CD4-positive, alpha-beta T cell treated with Interleukin-12 subunit alpha and Interleukin-12 subunit beta, for 1 hour (primary cell): Measurements from ENCODE around the gene HMGXB4.
"Not testable (repeated sequence)": the region's sequence is repeated elsewhere in the genome, so short reads cannot be mapped to it uniquely, and the experiment has no call there.

ENCODE experiments used
- DNase-seq: peaks from one replicate; pipeline ENCODE4 v3.0.0-alpha.2; 2020

HMGXB4 gene, protein sequence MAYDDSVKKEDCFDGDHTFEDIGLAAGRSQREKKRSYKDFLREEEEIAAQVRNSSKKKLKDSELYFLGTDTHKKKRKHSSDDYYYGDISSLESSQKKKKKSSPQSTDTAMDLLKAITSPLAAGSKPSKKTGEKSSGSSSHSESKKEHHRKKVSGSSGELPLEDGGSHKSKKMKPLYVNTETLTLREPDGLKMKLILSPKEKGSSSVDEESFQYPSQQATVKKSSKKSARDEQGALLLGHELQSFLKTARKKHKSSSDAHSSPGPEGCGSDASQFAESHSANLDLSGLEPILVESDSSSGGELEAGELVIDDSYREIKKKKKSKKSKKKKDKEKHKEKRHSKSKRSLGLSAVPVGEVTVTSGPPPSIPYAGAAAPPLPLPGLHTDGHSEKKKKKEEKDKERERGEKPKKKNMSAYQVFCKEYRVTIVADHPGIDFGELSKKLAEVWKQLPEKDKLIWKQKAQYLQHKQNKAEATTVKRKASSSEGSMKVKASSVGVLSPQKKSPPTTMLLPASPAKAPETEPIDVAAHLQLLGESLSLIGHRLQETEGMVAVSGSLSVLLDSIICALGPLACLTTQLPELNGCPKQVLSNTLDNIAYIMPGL

GRCh38 chr22:35257321-35258190 is at the start of gene HMGXB4:
Gene HMGXB4 (plus strand): TSS chr22:35257493. CDS start chr22:35262391, 4,898 bp downstream.
- DNase-seq: peak; percentile 91

DNA sequence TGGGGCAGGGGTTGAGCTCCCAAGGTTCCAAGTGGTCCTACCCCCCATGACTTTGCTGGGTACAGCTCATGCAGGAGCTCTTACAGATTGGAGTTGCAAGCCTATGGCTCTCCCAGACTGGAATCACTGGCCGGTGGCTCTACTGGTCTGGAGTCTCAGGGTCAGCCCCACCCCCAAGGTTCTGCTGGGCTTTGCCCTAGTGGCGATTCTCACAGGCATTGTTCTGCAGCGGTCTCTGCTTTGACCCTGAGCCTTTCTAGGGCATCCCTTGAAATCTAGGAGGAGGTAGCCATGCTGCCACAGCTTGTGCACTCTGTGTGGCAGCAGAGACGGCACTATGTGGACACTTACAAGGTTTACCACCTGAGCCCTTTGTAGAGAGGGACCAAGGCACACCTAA is 49.3 kb upstream of the HMGXB4 start:
- DNase-seq: no peak

DNA sequence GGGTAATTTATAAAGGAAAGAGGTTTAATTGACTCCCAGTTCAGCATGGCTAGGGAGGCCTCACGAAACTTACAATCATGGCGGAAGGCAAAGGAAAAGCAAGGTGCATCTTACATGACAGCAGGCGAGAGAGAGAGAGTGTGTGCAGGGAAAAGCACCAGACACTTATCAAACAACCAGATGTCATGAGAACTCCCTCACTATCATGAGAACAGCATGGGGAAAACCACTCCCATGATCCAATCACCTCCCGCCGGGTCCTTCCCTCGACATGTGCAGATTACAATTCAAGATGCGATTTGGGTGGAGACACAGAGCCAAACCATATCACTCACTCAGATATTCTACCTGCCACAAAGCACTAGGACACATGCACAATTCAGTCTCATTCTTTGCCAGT is 48.1 kb upstream of the HMGXB4 start:
- no peak for DNase-seq

- no peak for DNase-seq
Measured at GRCh38 chr22:35212009-35212408, 45.3 kb upstream of the HMGXB4 start.

- no peak for DNase-seq
Measured at GRCh38 chr22:35212996-35213395, 44.3 kb upstream of the HMGXB4 start.

DNA sequence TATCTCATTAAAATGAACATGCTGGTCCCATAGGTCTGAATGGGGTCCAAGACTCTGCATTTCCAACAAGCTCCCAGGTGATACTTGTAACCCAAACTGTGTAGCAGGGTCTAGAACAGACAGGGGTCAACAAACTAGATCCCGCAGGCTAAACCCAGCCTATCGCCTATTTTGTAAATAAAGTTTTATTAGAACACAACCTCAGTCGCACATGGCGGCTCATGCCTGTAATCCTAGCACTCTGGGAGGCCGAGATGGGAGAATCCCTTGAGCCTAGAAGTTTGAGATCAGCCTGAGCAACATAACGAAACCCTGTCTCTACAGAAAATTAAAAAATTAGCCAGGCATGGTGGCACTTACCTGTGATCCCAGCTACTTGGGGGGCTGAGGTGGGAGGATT is 42.3 kb upstream of the HMGXB4 start:
- DNase-seq: no peak

- DNase-seq: no peak
Measured at GRCh38 chr22:35215993-35216392, 41.3 kb upstream of the HMGXB4 start.

DNA sequence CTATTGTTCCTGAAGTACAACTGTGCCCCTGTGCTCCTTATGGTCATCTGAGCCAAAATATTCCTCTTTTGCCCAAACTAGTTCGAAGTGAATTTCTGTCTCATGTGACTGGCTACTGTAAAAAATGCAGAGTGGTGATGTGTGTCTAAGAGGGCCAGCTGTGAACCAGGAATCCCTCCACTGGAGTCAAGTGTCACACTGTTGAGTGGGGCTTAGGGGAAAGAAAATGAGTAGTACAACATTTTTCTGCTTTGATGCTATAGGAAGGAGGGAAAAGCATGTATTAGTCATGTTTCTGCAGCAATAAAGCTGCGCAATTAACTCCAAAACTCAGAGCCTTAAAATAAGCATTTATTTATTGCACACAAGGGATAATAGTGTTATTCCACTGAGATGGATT is 39.8 kb upstream of the HMGXB4 start:
- DNase-seq: no peak

- no peak for DNase-seq
Measured at GRCh38 chr22:35218079-35218478, 39.2 kb upstream of the HMGXB4 start.

- DNase-seq: no peak
Measured at GRCh38 chr22:35219012-35219411, 38.3 kb upstream of the HMGXB4 start.

GRCh38 chr22:35220221-35220620 is 37.1 kb upstream of the HMGXB4 start:
- DNase-seq: no peak

DNA sequence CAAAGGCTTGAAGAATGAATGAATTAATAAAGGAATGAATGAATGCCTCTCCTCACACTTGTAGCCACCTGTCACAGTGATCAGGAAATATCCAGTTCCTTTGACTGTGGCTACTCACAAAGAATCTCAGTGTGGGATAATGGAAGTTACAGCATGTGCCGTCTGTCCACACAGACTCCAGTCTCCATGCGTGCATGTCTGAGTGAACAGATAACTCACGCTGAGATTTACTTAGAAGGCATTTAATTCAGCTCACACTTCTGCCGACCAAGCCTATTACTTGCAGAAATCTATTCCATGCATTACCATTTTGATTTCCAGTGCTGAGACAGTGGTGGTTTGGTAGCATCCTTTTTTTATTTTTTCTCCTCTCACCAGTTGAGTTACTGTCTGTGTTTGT is 32.3 kb upstream of the HMGXB4 start:
- DNase-seq: no peak

- no peak for DNase-seq
Measured at GRCh38 chr22:35226958-35227647, 30.2 kb upstream of the HMGXB4 start.

GRCh38 chr22:35229865-35230264 is 27.4 kb upstream of the HMGXB4 start:
- DNase-seq: no peak

GRCh38 chr22:35230417-35230816 is 26.9 kb upstream of the HMGXB4 start:
- no peak for DNase-seq

GRCh38 chr22:35230839-35231584 is 26.3 kb upstream of the HMGXB4 start:
- peak; percentile 3 for DNase-seq

DNA sequence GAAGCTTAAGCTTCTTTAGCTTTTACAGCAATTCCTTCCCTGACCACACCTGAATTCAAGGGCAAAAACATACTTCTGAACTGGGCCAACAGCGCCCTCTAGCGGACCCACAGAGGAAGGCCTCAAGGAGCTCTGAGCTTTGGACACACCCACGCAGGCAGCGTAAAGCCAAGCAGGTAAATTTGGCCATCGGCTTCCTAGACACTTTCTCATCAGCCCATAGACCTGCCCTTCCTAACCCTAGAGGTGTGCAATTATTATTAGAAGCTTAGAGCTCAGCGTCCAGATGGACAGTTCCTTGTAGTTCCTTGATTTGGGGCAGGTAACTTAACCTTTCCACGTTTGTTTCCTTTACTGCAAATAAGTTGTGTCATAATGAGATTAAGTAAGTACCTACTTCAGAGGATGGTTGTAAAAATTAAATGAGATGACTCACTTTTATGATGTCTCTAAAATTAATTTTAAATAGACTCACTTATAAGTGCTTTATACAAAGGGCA is 25.7 kb upstream of the HMGXB4 start:
- peak; percentile 65 for DNase-seq

DNA sequence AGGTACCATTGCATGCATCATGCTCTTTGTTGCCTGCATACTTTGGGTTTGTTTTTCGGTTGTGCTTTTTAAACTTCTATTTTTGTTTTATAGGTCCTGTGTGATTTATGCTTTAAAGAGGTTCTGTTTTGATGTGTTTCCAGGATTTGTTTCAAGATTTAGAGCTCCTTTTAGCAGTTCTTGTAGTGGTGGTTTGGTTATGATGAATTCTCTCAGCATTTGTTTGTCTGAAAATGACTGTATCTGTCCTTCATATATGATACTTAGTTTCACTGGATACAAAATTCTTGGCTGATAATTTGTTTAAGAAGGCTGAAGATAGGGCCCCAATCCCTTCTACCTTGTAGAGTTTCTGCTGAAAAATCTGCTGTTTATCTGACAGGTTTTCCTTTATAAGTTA is 18.5 kb upstream of the HMGXB4 start:
- not testable (repeated sequence) for DNase-seq

DNA sequence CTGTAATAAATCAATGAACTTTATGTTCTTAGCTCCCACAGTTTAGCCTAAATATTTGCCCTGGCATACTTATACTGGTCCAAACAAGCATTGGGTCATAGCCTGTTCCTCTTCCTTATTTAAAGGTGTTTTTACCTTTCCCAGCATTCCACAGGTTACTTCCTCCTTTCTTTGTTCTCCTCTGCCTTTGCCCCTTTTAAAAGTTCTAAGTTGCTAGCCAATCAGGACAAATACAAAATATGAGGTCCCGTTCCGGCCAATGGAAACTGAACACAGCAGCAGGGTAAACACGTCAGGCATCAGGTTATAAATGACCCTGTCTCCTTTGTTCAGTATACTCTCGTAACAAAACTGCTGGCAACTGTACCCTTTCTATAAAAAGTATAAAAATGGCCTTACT is 12.8 kb upstream of the HMGXB4 start:
- not testable (repeated sequence) for DNase-seq

GRCh38 chr22:35250156-35250555 is 7.1 kb upstream of the HMGXB4 start:
- no peak for DNase-seq

DNA sequence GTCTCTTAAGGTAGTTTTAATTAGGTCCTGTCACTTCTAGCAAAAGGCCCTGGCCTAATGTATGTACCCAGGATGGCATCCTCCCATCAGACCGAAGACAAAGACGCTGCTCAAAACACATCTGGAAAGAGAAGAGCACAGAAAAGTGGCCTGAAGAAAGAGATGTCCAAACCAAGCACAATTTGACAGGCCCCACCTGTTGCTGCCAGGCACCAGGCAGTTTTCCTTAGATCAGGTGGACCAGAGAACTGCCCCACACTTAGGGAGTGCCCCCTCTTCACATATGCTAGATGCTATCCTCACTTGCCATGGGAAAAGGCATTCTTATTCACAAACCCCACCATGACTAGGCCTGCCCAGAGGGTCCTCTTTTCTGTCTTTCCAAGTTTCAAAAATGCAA is 3.3 kb upstream of the HMGXB4 start:
- no peak for DNase-seq

DNA sequence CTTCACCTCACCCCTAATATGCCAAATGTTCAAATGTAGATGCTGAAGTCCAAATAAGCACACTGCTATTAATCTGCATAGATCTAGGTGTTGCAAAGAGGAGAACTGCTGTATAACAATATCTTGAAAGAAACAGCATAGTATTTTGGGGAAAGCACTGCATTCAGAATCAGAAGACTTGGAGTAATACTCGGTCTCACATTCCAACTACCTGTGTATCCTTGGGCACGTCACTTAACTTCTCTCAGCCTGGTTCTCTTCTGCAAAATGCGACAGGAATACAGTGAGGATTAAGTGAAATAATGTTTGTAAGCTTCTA is 332 bp upstream of the HMGXB4 start:
- no peak for DNase-seq
